Activated CD8-positive, alpha-beta memory T cell treated with anti-CD3 and anti-CD28 coated beads, Interleukin-2, amount 50 U/mL, for 1 hour (primary cell): ENCODE measurements around the gene PLCL2.
"Not testable (repeated sequence)": the region's sequence is repeated elsewhere in the genome, so short reads cannot be mapped to it uniquely, and the experiment has no call there.

ENCODE experiments used
- DNase-seq: peaks from one replicate; pipeline ENCODE4 v3.0.0-alpha.2; 2020; ENCODE audit errors: extremely low read depth

PLCL2 gene

GRCh38 chr3:17119201-17120072, 234.7 kb downstream of the PLCL2 start:
- DNase-seq = no peak

- no peak for DNase-seq
These were observed 235.4 kb downstream of the PLCL2 start for GRCh38 chr3:17120115-17120514.

DNA sequence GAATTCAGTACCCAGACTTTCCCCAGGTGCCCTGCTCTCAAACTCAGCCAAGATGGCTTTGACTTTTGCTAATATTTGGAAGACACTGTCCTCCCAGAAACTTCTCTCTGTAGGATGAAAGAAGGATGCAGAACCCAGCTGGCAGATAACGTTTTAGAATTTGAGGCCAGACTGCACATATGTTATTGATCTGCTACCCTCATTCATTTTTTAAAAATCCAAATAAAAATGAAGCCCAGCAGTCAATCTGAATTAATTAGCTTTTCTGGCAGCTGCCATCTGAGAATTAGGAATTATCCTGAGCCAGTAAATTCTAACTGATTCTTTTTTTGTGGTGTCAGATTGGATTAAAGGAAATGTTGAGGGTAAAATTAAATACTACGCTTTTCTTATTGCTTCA, 236.6 kb downstream of the PLCL2 start:
- no peak for DNase-seq

DNA sequence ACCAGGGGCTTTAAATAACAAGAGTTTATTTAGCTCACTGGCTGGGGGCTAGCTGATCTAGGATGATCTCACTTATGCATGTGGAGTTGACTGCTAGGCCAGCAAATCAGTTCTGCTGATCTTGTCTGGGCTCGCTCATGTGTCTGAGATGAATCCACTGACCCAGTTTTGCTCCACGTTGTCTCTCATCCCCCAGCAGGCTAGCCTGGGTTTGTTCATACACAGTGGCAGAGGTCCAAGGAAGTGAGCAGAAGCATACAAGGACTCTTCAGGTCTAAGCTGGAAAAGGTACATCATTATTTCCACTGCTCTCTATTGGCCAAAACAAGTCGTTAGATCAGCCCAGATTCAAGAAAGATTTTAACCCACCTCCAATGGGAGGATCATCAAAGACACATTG, 238.0 kb downstream of the PLCL2 start:
- DNase-seq = no peak

GRCh38 chr3:17125738-17126442, 241.1 kb downstream of the PLCL2 start:
- no peak for DNase-seq

DNA sequence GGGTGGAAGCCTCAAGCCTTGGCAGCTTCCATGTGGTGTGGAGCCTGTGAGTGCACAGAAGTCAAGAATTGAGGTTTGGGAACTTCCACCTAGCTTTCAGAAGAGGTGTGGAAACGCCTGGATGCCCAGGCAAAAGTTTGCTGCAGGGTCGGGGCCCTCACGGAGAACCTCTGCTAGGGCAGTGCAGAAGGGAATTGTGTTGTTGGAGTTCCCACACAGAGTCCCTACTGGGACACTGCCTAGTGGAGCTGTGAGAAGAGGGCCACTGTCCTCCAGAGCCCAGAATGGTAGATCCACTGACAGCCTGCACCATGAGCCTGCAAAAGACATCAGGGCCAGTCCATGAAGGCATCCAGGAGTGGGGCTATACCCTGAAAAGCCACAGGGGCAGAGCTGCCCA, 243.9 kb downstream of the PLCL2 start:
- not testable (repeated sequence) for DNase-seq

DNA sequence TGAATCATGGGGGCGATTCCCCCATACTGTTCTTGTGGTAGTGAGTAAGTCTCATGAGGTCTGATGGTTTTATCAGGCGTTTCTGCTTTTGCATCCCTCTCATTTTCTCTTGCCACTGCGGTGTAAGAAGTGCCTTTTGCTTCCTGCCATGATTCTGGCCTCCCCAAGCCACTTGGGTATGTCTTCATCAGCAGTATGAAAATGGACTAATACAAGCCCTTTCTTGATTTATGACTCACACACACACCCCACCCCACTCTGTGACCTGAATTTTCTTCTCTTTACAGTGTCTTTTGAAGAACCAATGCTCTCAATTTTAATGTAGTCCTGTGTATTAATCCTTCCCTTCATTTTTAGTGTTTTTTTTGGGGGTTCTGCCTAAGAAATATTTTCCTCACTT, 244.8 kb downstream of the PLCL2 start:
- DNase-seq = no peak

DNA sequence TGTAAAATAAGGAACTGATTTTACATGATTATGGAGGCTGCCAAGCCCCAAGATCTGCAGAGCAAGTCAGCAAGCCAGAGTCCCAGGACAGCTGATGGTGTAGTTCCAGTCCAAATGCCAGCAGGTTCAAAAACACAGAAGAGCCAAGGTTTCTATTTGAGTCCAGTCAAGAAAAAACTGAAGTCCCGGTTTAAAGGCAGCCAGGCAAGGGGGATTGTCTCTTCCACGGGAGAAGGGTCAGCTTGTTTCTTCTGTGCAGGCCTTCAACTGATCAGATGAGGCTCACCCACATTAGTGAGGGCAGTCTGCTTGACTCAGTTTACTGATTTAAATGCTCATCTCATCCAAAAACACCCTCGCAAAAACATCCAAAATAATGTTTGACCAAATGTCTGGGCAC, 246.2 kb downstream of the PLCL2 start:
- DNase-seq = no peak

DNA sequence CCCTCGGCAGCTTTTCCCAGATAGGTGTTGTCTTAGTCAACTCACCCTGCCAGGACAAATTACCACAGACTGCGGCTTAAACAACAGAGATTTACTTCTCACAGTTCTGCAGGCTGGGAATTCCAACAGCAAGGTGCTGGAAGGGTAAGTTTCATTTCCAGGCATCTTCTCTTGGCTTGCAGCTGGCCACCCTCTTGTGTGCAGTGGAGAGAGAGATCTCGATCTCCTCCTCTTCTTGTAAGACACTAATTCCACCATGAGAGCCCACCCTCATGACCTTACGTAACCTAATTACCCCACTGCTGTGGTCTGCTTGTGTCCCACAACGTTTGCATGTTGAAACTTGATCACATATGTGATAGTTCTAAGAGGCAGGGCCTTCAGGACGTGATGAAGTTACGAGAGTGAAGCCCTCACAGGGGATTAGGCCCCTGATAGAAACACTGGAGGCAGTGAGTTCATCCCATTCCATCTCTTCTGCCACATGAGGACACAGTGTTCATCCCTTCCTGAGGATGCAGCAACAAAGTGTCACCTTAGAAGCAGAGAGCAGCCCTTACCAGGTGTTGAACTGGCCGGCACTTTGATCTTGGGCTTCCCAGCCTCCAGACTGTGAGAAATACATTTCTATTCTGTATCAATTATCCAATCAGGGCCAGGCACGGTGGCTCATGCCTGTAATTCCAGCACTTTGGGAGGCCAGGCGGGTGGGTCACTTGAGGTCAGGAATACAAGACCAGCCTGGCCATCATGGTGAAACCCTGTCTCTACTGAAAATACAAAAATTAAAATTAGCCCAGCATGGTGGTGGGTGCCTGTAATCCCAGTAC, 247.7 kb downstream of the PLCL2 start:
- no peak for DNase-seq

DNA sequence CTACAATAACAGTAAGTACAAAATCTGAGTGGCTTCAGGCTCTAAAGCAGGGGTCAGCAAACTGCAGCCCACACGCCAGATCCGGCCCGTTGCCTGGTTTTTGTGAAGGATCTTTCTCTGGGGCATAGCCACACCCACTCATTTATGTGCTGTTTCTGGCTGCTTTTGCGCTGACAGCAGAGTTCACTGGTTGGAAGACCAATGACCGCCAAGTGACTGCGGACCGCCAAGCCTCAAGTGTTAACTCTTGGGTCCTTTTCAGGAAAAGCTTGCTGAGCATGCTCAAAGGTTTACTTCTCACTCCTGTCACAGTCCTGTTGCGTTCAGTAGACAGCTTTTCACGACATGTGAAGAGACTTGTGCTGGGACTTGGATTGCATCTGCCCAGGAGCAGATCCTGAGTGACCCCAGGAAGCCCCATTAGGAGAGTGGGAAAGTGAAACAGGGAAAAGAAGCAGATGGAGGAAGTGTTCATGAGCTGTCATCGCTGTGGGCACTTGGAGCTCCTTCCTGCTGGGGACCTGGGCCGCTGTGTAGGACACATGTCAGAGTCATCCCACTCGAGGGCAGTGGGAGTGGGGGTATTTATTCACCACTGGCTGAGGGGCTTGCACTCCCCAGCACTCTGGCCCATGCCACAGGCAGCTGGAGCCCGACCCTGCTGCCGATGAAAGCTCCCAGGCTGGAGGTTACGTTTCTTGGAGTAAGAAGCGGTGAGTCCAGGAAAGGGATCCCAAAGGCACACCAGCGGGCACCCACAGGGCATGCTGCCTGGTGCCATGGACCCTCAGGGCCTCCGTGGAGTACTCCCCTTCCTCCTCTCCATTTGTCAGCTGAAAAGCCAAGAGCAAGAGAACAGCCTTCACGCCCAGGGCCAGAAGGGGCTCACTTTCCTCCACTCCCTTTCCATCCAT, 249.1 kb downstream of the PLCL2 start:
- DNase-seq = no peak

- DNase-seq = no peak
These were observed 250.9 kb downstream of the PLCL2 start for GRCh38 chr3:17135696-17136095.

DNA sequence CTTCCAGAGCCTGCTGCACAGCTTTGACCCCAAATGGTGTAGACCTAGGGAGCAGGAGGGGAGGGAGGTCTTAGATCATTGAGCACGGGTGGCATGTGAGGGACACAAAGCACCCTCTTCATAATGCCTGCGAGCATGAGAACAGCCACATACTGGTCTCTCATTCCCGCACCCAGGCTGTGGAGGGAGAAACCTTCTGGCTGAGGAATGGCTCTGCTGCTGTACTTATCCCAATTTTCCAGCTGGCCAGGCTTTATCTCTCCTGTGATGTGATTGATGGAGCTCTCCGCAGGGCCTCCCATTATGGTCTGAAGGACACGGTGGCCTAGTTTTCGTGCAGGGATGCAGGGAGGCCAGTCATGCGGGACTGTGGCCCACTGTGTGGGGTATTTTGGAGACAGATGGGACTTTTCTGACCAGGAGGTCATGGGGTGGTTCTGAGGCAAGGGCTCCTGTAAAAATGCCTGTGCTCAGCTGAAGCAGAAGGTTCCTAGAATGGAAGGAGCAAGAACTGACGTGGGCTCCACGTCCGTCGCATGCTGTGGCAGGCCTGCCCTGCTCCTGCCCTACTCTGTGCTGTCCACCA, 251.5 kb downstream of the PLCL2 start:
- DNase-seq = no peak

DNA sequence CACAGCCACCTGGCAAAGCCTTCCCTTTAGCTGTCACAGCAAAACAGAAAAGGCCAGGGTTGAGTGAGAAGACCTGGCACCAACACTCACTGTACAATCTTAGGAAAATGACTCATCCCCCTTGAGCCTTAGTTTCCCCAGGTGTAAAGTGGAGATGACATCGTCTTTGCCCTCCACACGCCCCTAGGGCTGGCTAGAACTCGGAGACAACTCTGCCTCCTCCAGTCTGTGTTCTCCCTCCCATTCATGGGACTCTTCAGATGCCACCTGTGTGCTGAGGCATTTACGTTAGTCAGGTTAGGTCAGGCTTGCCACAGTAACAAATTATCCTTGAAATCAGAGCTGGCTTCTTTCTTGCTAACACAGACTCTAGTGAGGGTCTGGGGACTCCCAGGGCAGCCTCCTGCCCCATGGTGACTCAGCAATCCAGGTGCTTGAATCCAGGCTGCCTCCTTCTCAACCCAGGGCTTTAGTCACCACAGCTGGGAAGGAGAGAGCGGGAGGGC, 252.6 kb downstream of the PLCL2 start:
- no peak for DNase-seq

DNA sequence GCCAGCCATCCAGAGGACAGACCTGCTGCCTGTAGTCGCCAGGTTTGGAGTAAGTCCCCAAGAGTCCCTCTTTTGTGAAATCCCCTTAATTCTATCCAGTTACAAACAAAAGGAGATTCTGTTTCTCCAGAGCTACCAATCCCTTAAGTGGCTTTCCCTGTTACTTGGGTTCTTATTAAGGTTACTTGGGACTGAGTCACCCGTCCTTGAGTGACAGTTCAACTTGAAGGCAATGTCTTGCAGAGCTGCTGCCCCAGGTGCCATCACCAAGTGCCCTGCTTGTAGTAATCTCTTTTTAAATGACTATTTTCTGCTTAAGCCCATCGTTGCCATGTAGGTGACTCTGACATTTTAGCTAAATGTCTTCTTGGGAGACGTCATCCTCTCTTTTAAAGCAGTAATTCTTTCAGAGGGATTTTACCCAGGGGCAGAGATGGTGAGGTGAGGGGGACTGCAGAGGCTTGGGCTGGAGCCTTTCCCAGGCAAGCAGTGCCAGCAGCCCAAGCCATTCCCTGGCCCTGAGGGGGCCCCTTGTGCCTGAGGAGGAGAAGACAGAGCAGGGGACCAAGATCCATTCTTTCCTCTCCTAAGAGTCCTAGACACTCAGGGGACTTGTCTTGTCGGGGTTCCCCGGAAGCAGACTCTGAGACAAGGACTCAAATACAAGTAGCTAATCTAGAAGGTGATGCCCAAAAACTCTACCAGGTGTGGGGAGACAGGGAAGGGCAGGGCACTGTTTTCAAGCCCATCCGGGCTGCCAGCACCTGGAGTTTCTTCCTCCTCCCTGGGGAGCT, 253.7 kb downstream of the PLCL2 start:
- no peak for DNase-seq
